AML-193 (cell line): Measurements from ENCODE around the gene TRMU.
"Not testable (repeated sequence)": the region's sequence is repeated elsewhere in the genome, so short reads cannot be mapped to it uniquely, and the experiment has no call there.

Source experiments
- DNase-seq, 2 experiments: peaks; one replicate each; lab custom pipeline; 2025; lab: John Stamatoyannopoulos, UW

Gene TRMU

DNA sequence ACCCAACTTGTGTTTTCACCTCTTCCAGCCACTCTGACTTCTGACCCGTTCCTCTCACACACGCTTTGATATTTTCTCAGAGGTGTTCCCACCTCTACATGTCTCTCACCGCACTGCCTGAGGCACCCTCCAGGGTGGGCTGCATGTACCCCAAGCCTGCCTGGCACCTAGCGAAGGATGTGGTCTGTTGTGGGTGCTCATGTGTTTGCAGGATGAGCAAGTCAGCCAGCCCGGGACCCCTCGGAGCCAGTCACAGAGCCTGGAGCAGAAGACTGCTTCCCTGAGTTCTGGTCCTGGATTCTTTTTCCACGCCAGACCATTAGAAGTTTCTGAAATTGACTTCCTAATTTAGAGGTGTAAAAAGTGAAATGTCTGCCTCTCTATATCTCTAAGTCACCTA, 35.0 kb upstream of the TRMU start:
- no peak for DNase-seq

- DNase-seq = no peak
Measured at GRCh38 chr22:46303347-46303965, 32.1 kb upstream of the TRMU start.

DNA sequence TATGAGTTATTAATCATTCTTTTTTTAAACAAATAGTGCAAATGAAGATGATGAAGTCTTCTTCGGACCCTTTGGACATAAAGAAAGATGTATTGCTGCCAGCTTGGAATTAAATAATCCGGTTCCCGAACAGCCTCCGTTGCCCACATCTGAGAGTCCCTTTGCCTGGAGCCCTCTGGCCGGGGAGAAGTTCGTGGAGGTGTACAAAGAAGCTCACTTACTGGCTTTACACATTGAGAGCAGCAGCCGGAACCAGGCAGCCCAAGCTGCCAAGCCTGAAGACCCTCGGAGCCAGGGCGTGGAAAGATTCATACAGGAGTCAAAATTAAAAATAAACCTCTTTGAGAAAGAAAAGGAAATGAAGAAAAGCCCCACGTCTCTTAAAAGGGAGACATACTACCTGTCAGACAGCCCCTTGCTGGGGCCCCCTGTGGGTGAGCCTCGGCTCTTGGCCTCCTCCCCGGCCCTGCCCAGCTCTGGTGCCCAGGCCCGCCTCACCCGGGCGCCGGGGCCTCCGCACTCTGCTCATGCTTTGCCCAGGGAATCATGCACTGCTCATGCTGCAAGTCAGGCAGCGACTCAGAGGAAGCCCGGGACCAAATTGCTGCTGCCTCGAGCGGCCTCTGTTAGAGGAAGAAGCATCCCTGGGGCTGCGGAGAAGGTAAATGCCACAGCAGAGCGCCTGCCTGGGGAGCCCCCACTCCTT, 27.1 kb upstream of the TRMU start:
- no peak for DNase-seq

- no peak for DNase-seq
Measured at GRCh38 chr22:46309526-46310085, 25.9 kb upstream of the TRMU start.

DNA sequence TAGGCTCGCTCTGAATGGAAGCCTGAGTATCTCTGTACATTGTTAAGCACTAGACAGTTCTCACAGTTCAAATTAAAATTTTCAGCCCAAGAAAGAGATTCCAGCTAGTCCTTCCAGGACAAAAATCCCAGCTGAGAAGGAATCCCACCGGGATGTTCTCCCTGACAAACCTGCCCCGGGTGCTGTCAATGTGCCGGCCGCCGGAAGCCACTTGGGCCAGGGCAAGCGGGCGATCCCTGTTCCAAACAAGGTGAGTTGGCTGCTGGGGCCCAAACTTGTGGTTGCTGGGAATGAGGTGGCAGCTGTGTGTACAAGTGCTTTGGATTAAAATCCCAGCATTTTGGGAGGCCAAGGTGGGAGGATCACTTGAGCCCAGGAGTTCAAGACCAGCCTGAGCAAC, 23.5 kb upstream of the TRMU start:
- no peak for DNase-seq

GRCh38 chr22:46312848-46313247, 22.7 kb upstream of the TRMU start:
- not testable (repeated sequence) for DNase-seq

DNA sequence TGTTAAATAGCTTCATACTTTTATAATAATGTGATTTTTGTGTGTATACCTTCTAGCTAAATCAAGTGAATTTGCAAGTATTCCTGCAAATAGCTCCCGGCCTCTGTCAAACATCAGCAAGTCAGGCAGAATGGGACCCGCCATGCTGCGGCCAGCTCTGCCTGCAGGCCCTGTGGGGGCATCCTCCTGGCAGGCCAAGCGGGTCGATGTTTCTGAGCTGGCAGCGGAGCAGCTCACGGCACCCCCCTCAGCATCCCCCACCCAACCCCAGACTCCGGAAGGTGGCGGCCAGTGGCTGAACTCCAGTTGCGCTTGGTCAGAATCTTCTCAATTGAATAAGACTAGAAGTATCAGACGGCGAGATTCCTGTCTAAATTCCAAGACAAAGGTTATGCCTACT, 19.5 kb upstream of the TRMU start:
- DNase-seq = no peak

DNA sequence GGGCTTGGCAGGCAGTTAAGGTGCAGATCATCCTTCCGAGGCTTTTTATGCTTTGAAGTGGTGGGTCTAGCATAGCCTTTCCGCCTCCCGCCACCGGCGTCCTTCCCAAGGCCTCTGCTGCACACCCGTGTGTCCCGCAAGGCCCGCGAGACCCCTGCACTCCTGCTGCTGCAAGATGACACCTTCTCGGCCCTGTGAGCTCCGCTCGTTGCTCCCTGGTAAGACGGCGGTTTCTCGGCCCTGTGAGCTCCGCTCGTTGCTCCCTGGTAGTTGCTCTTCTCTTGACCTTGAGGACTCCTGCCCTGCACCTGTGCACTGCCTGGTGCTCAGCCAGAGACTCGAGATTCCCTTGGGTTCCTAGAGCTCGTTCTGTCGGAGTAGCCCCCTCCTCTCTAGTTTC, 17.9 kb upstream of the TRMU start:
- no peak for DNase-seq

DNA sequence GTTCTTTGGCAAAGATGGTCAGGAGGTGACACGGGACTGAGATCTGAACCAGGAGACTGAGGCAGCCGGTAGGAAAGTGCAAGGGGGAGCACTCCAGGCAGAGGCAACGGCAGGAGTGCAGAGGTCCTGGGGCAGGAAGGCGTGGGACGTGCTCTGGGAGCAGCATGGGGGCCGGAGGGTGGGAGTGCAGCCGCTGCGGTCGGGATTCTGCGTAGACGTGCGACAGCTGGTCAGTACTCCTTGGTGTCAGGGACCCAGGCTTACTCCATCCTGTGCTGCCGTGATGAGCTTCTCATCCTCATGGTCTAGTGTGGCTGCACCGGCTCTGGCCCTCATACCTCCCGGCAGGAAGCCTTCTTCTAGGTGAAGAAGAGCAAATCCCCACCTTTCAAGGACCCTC, 16.9 kb upstream of the TRMU start:
- no peak for DNase-seq

- DNase-seq = no peak
Measured at GRCh38 chr22:46319319-46319718, 16.2 kb upstream of the TRMU start.

- DNase-seq = no peak
Measured at GRCh38 chr22:46320166-46320710, 15.3 kb upstream of the TRMU start.

DNA sequence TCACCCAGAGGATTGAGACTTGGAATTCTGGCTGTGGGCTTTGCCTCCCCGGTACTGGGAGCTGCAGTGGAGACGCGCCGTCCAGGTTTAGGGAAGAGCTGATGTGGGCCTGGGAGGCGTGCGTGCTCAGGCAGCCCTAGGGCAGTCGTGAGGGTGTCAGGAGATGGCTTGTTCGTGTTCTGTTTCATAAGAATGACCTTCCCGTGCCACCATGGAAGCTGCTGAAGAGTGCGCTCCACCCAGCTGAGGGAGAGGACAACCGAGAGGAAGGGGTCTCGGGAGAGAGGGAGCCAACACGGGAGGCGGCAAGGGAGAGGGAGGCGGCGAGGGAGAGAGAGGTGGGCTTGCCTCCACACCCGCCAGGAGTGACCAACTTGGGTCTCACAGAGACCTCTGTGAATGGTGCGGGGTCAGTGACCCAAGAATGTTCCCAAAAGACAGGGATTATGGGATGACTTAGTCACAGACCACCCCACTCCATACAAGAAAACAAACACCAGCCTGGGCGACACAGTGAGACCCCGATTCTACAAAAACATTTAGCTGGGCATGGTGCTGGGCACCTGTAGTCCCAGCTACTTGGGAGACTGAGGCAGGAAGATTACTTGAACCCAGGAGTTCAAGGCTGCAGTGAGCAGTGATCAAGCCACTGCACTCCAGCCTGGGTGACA, 14.7 kb upstream of the TRMU start:
- DNase-seq = no peak

DNA sequence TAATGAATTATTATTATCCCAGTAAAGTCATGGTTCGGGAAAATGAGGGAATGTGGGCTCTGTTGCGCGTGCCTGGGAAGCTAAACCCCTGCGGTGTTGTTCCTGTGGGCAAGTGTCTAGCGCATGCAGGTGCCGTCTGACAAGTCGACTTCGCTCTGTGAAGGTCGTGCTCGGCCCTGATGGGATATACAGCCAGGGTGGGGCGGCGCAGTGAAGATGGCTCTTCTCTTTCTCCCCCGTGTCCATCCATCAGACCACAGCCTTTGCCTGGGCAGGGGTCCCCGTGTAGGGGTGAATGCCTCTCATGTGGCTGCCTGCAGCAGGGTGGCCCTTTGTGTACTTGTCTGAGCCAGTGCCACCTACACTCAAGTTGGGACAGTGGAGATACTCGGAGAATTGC, 12.8 kb upstream of the TRMU start:
- DNase-seq = no peak

- DNase-seq = no peak
Measured at GRCh38 chr22:46323162-46323561, 12.4 kb upstream of the TRMU start.

GRCh38 chr22:46326066-46326680, 9.3 kb upstream of the TRMU start:
- DNase-seq = no peak

- no peak for DNase-seq
Measured at GRCh38 chr22:46327691-46328465, 7.6 kb upstream of the TRMU start.

DNA sequence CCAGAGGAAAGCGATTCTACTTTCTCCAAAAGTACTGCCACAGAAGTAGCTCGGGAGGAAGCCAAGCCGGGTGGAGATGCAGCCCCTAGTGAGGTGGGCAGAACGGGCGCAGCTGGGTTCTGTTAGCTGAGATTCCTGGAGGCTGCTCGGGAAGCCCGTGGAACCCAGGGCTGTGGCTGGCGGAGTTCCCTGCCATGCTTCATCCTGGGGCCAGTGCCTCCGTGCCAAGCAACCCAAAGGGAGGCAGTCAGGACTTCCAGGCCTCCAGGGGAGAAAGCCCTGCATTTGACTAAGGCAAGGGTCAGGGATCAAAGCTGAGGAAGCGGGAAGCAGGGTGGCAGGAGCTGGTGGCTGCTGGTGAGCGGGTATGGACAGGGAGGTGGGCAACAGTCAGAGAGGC, 6.7 kb upstream of the TRMU start:
- no peak for DNase-seq

DNA sequence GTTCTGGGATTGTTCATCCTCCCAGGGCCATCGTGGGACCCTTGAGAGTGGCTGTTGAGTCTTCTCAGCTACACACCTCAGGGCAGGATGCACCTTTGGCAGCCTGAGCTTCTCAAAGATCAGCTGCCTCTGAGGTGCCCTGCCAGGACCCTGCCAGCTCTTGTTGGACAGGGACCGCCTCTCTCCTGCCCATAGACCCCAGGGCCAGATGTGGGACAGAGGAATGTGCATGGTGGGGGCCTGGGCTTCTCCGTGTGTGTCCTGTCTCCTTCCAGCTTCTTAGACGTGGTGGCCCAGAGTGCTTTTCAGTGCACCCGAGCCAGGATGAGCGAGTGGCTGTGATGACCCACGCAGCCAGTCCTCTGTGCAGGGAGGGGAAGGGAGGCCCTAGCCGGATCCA, 5.9 kb upstream of the TRMU start:
- no peak for DNase-seq

DNA sequence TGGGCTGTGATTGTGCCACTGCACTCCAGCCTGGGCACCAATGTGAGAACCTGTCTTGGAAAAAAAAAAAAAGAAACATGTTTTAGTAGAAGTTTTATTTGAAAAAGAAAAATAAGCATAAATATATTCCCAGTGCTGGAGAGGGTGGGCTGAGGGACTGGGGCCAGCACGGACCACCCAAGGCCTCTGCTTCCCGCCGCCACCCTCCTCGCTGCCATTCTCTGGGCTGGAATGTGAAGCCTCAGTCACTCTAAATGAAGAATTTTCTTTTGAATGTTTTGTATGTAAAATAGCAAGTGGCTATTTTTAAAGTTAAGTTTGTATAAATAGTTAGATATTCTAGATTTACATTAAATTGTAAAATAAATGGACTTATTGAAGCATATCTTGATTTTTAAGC, 5.1 kb upstream of the TRMU start:
- DNase-seq = no peak

DNA sequence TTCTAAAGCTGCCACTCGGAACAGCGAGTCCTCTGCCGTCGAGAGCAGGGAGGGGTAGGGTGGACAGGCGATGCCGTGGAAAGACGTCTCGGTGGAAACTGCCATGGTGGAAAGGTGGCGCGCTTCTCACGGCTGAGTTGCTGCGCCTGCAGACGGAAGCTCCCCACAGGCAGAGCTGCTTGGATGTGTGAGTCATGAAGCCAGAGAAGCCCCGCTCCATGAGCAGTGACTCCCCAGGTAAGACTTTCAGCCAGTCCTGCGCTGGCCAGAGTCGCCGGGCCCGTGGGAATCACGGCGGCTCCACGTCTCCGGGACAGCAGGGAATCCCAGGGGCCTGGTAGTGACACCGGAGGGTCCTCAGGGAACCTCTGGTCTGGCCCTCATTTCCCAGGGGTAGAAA, 4.0 kb upstream of the TRMU start:
- DNase-seq = no peak
